IMR-90 (cell line): ENCODE data around the gene ELAVL1. TPM values are rescaled to one million over a fixed set of nuclear protein-coding genes. Genes with fewer than 3 reads are reported as not detected.
"Not testable (repeated sequence)": the region's sequence is repeated elsewhere in the genome, so short reads cannot be mapped to it uniquely, and the experiment has no call there.

Experiments used
- ATAC-seq: fragments of 200-7000 bp; cut with Tn5 transposase; 2 replicates; pipeline ENCODE4 v1.9.1; 2020; ENCODE audit warnings: low read depth, mild to moderate bottlenecking, moderate library complexity
- BruUV-seq: library from RNA; stranded (reverse); fragments of 400-500 nt; replicated peaks from 2 replicates; lab custom pipeline; 2021; lab: Mats Ljungman, UMichigan
- CTCF ChIA-PET: fragments of 300-600 bp; formaldehyde crosslinking; extraction: SDS; loops from one replicate; lab custom pipeline; 2021; ENCODE audit warnings: antibody characterized with exemption; lab: Yijun Ruan, JAX
- POLR2A ChIA-PET: fragments of 300-600 bp; sonication (Branson Sonifier 250); formaldehyde crosslinking; loops from one replicate; lab custom pipeline; 2022; ENCODE audit warnings: antibody characterized with exemption; ENCODE audit not compliant: unreplicated experiment; lab: Charles Lee
- DNase-seq: peaks from one replicate; pipeline ENCODE4 v3.0.0; 2013
- H2AFZ ChIP-seq: replicated peaks from 2 replicates; pipeline ENCODE3; 2013; ENCODE audit warnings: low read length, mild to moderate bottlenecking; ENCODE audit not compliant: poor library complexity
- H2AK5ac ChIP-seq: 2 replicates; pipeline ENCODE4 v1.6.1; 2013; ENCODE audit warnings: low read depth, low read length, inconsistent platforms
- H2AK9ac ChIP-seq: replicated peaks from 2 replicates; pipeline ENCODE3; 2013; ENCODE audit warnings: mild to moderate bottlenecking, low read depth, low read length, moderate library complexity; ENCODE audit not compliant: poor library complexity
- H2BK120ac ChIP-seq: 2 replicates; pipeline ENCODE4 v1.6.1; 2013; ENCODE audit warnings: low read depth, low read length, inconsistent platforms
- H2BK15ac ChIP-seq: 3 replicates; pipeline ENCODE4 v1.6.1; 2013; ENCODE audit warnings: low read depth, low read length, inconsistent platforms
- H2BK20ac ChIP-seq: 2 replicates; pipeline ENCODE4 v1.6.1; 2013; ENCODE audit warnings: low read depth, mild to moderate bottlenecking, inconsistent platforms, low read length, moderate library complexity
- H2BK5ac ChIP-seq: 2 replicates; pipeline ENCODE4 v1.6.1; 2013; ENCODE audit warnings: mild to moderate bottlenecking, low read depth, low read length, inconsistent platforms; ENCODE audit not compliant: poor library complexity, severe bottlenecking
- H3K14ac ChIP-seq: replicated peaks from 2 replicates; pipeline ENCODE4 v1.6.1; 2013; ENCODE audit warnings: low read depth, low read length, inconsistent platforms
- H3K18ac ChIP-seq: 2 replicates; pipeline ENCODE4 v1.6.1; 2013; ENCODE audit warnings: low read depth, low read length, control low read depth
- H3K23ac ChIP-seq: 2 replicates; pipeline ENCODE4 v1.6.1; 2013; ENCODE audit warnings: low read depth, low read length, inconsistent platforms
- H3K27ac ChIP-seq: 2 replicates; pipeline ENCODE4 v1.5.1; 2013; ENCODE audit warnings: mild to moderate bottlenecking, control low read depth, low read length; ENCODE audit not compliant: insufficient read depth
- H3K27me3 ChIP-seq: 2 replicates; pipeline ENCODE4 v1.6.1; 2013; ENCODE audit warnings: low read length; ENCODE audit not compliant: control insufficient read depth, insufficient read depth
- H3K36me3 ChIP-seq: 2 replicates; pipeline ENCODE4 v1.6.1; 2013; ENCODE audit warnings: low read length, mixed read lengths; ENCODE audit not compliant: control insufficient read depth, insufficient read depth
- H3K4ac ChIP-seq: 2 replicates; pipeline ENCODE4 v1.6.1; 2013; ENCODE audit warnings: low read depth, low read length, inconsistent platforms
- H3K4me1 ChIP-seq: 2 replicates; pipeline ENCODE4 v1.6.1; 2013; ENCODE audit warnings: low read length, mixed read lengths; ENCODE audit not compliant: control insufficient read depth, insufficient read depth
- H3K4me2 ChIP-seq: 2 replicates; pipeline ENCODE4 v1.6.1; 2013; ENCODE audit warnings: low read depth, mild to moderate bottlenecking, control low read depth, low read length, moderate library complexity
- H3K4me3 ChIP-seq: 2 replicates; pipeline ENCODE4 v1.5.1; 2013; ENCODE audit warnings: low read depth, mild to moderate bottlenecking, control low read depth, low read length, moderate library complexity; ENCODE audit not compliant: insufficient read depth
- H3K56ac ChIP-seq: 2 replicates; pipeline ENCODE4 v1.6.1; 2013; ENCODE audit warnings: low read length, inconsistent platforms; ENCODE audit not compliant: insufficient read depth; ENCODE audit errors: extremely low read depth
- H3K79me1 ChIP-seq, 2 experiments: 2 replicates each; pipeline ENCODE4 v1.6.1; 2013; ENCODE audit warnings: low read length in 2 of 2, inconsistent platforms in 1 of 2, low read depth in 1 of 2
- H3K9ac ChIP-seq: 2 replicates; pipeline ENCODE4 v1.6.1; 2013; ENCODE audit warnings: low read depth, low read length, control low read depth
- H3K9me1 ChIP-seq: 2 replicates; pipeline ENCODE4 v1.6.1; 2013; ENCODE audit warnings: low read length, inconsistent platforms; ENCODE audit not compliant: insufficient read depth
- H3K9me3 ChIP-seq: 2 replicates; pipeline ENCODE4 v1.6.1; 2013; ENCODE audit warnings: low read length; ENCODE audit not compliant: control insufficient read depth, insufficient read depth
- H4K20me1 ChIP-seq: 2 replicates; pipeline ENCODE4 v1.6.1; 2013; ENCODE audit warnings: low read length, inconsistent platforms; ENCODE audit not compliant: insufficient read depth
- H4K5ac ChIP-seq: 2 replicates; pipeline ENCODE4 v1.6.1; 2013; ENCODE audit warnings: mild to moderate bottlenecking, low read depth, low read length, control low read depth
- H4K8ac ChIP-seq, 2 experiments: 2 replicates each; pipeline ENCODE4 v1.6.1; 2013; ENCODE audit warnings: low read depth in 2 of 2, low read length in 2 of 2, control low read depth in 1 of 2, inconsistent platforms in 1 of 2
- H4K91ac ChIP-seq: 2 replicates; pipeline ENCODE4 v1.6.1; 2013; ENCODE audit warnings: low read depth, low read length, inconsistent platforms; ENCODE audit not compliant: insufficient read depth
- WGBS, 2 experiments: methylation state at CpG; one replicate each; pipeline versions ENCODE4 v1.1.5 to v1.1.7; 2013; ENCODE audit warnings: missing lambda C conversion rate in 2 of 2; ENCODE audit not compliant: insufficient read length in 1 of 2; ENCODE audit errors: extremely low coverage in 2 of 2; 5-methylcytosine and 5-hydroxymethylcytosine counted together
- dilution Hi-C: fragments of 300-500 bp; cut with HindIII; formaldehyde crosslinking; loops from one replicate; pipeline ENCODE4 v1.14.3; 2018; ENCODE audit warnings: low sequenced_read_pairs; ENCODE audit not compliant: unreplicated experiment
- in situ Hi-C: fragments of 300-500 bp; cut with MboI; formaldehyde crosslinking; loops from 3 replicates; pipeline ENCODE4 v1.14.3; 2019; ENCODE audit warnings: low sequenced_read_pairs, inconsistent platforms, mixed read lengths
- intact Hi-C: fragments of 100-400 bp; cut with micrococcal nuclease; formaldehyde crosslinking; loops from 2 replicates; pipeline ENCODE4 v1.10.0; 2022
- polyA plus RNA-seq, 3 experiments: library from polyadenylated mRNA; depleted of rRNA; stranded (reverse); fragments of >200 nt; gene quantifications; 2 replicates each; pipeline ENCODE4 v1.2.3, GENCODE V29; 2012; ENCODE audit warnings: low replicate concordance in 1 of 3
- total RNA-seq: library from RNA; depleted of rRNA; stranded (reverse); fragments of >200 nt; gene quantifications from 2 replicates; pipeline ENCODE4 v1.2.3, GENCODE V29; 2012

The ELAVL1 gene
- total and polyA plus RNA-seq, 2 of the 4 experiments (the other 2 are of a cell fraction): 55.6 to 59.0 TPM

- H3K4me2 ChIP-seq, H4K5ac ChIP-seq, in situ Hi-C loops, BruUV-seq, H2BK15ac ChIP-seq, H4K20me1 ChIP-seq, H3K9ac ChIP-seq, H3K36me3 ChIP-seq, H3K9me1 ChIP-seq, H3K4me3 ChIP-seq, intact Hi-C loops, dilution Hi-C loops, POLR2A ChIA-PET, H3K9me3 ChIP-seq, H3K4ac ChIP-seq, ATAC-seq, H4K91ac ChIP-seq, H2BK20ac ChIP-seq, H2BK120ac ChIP-seq, H3K14ac ChIP-seq, H2BK5ac ChIP-seq, H3K56ac ChIP-seq, H2AK5ac ChIP-seq, H2AFZ ChIP-seq, H3K27me3 ChIP-seq, H3K79me1 ChIP-seq, DNase-seq, H3K4me1 ChIP-seq, H3K18ac ChIP-seq, H4K8ac ChIP-seq, H2AK9ac ChIP-seq, CTCF ChIA-PET, H3K23ac ChIP-seq, H3K27ac ChIP-seq: not testable (repeated sequence)
- WGBS, 2 experiments: no CpG with 5 or more reads among the region's 3 CpGs
Measured at GRCh38 chr19:8024256-8024655, 18.8 kb upstream of the ELAVL1 start.
